Activated T-helper 1 cell treated with anti-CD3 and anti-CD28 coated beads, Interleukin-2, amount 50 U/mL, for 16 hours (primary cell): ENCODE results near the gene NFKBIA.
"Not testable (repeated sequence)": the region's sequence is repeated elsewhere in the genome, so short reads cannot be mapped to it uniquely, and the experiment has no call there.

Source experiments
- DNase-seq, 2 donors: peaks; one replicate each; pipeline ENCODE4 v3.0.0-alpha.2; 2020; ENCODE audit warnings: low read depth in 1 of 2, low spot score in 1 of 2

NFKBIA gene

DNA sequence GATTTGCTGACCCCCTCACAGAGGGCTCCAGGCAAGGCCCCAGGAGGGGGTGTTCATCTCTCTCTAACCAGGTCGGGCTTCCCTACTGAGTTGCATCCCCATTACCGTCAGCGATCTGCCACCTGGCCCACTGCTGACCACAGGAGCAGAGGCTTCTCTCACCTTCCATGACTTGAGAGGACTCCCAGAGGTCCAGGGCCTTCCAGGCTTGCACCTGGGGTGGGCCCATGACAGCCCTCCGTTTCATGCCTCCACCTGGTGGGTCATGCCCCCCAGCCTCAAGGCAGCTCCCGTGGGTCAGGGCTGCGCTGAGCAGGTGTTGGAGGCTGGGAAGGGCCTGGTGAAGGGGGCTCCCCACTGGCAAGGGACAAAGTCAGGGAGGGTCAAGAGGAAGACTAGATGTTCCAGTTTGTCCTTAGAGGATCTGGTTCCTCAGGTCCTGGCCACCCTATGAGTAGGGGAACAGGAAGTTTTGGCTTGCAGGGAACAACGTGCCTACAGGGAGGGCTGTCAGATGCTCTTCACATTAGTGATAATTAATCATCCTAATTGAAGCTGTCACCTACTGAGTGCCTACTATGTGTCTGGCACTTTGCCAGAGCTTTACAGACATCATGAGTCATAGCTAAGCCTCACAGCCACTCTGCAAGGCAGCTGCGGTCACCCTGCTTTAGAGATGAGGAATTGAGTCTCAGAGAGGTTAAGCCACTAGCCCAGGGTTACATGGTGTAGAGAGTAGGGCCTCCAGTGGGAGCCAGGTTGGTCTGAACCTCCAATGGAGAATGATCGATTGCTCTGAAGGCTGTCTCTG lies 13.8 kb downstream of the NFKBIA start:
- DNase-seq: no peak

DNA sequence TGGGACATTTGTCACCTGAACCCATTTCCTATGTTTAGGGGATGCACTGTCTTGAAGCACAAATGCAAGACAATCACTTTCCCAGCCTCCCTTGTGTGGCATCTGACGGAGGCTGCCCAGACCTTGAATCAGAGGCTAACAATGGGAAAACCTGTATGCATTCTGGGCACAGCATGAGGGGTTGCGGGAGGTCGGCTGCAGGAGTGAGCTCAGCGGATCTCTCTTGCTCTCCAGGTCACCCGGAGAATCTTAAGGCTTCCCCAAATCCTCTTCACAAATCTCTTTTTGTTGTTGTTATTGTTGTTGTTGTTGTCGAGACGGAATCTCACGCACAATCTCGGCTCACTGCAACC lies 15.3 kb downstream of the NFKBIA start:
- no peak for DNase-seq

DNA sequence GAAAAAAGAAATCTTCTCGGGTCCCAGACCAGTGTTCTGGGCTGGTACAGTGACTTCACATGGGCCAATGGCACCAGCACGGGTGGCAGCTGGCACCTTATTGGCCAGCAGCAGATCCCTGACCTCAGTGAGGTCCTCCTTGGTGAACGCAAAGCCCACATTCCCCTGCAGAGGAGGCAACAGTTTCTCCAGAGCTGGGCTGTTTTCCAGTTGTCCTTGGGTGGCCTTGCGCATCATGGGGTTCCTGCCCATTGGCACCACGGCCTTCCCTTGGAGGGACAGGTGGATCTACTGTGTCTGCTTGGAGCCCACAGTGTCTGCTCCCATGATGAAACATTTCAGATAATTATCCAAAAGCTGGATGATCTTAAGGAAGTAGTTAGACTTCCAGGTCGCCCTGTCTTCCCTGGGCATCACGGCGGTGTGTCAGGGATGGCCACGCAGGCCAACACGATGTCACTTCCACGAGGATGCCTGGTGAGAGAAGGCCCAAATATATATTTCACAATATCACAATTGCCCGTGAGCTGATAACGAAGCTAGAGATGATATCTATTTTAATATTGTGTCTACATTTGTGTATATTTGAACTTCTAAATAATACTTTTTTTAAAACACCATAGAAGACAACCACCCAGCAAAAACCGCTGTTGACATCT lies 15.8 kb downstream of the NFKBIA start:
- DNase-seq: no peak

- no peak for DNase-seq
Observed at GRCh38 chr14:35387713-35388579, 16.6 kb downstream of the NFKBIA start.

DNA sequence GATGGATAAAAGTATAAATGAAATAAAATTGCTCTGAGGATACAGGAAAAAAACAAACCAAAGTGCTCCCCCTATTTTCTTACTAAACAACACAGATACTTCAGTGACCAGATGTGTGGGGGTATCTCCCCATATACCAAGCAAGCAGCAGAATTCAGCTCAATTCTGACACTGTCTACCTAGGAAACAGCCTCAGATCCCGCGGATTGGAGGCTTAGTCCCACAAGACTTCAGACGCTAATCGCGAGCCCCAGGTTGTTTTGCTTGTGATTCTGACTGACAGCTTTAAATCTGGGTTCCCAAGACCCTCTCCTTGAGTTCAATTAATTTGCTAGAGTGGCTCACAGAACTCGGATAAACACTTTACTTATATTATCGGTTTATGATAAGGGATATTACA lies 17.3 kb downstream of the NFKBIA start:
- DNase-seq: no peak

DNA sequence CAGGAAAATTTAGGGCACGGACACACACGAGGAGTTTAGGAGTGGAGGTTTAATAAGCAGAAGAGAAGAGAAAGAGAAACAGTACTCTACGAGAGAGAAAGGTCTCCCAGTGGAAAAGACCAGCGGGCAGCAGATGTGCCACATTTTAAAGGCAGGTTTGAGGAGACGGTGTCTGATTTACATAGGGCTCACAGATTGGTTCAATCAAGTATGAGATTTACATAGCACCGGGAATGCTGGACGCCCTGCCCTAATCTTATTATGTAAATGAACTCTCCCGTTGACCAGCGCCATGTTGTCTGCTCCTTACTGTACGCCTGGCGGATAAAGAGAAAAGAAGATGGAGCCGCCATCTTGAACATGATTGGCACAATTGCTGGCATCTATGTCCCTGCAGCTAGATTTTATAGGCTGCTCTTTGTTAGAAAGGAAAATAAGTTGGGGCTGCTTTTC lies 17.9 kb downstream of the NFKBIA start:
- DNase-seq: no peak

- DNase-seq: no peak
Observed at GRCh38 chr14:35385042-35385839, 19.3 kb downstream of the NFKBIA start.

- DNase-seq: no peak
Observed at GRCh38 chr14:35384455-35385041, 20.0 kb downstream of the NFKBIA start.

DNA sequence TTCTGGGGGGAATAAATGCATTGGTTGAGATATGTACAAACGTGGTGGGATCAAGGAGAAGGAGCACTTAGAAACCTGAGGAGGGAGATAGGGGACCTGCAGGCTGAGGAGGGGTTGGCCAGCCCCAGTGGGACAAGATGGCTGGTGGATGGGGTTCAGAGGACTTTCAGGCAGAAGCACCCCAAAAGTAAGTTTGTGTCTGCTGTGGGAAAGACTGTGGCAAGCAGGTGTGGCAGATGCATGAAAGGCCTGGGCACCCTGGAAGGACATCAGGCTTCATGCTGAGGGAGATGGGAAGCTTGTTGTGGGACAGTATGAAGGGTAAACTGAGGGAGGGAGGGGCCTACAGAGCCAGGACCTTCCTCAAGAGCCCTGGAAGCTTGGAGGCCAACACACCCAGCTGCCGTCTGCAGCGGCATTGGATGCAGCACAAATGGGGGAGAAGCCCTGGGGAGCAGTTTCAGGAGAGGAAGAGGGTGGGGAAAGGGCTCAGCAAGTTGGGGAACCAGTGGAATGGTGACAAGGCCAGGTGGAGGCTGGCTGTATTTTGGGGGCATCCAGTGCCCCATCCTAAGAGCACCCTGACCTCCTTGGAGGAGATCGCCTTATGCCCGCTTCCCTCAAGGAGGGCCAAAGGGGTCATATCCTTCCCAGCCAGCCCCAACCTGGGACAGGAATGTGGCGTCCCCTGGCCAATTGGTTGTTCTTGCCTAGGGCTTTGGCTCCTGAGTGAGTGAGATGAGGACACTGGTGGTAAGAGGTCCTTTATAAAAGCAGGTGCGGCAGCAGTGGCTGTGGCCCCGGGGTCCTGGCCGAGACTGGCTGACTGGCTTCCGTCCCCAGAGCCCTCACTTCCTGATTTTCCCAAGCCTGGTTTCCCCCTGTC lies 20.7 kb downstream of the NFKBIA start:
- no peak for DNase-seq

- DNase-seq: no peak
Observed at GRCh38 chr14:35380794-35381193, 23.8 kb downstream of the NFKBIA start.

DNA sequence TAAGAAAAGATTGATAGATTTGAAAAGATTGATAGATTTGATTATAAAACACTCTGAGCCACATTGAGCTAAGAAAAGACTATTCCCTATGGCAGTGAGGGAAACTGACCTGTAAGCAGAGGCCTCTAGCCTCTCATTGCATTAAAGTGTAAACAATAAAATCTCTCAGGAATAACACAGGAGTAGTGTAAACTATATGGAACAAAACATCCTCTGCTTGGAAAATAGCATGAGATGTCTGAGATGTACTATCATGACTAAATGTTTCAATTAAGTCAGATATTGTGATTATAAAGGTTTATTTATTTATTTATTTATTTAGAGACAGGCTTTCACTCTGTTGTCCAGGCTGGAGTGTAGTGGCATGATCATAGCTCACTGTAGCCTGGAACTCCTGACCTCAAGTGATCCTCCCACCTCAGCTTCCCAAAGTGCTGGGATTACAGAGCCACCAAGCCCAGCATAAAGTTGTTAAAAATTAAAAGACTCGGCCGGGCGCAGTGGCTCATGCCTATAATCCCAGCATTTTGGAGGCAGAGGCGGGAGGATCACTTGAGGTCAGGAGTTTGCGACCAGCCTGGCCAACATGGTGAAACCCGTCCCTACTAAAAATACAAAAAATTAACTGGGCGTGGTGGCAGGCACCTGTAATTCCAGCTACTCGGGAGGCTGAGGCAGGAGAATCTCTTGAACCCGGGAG lies 25.2 kb downstream of the NFKBIA start:
- DNase-seq: not testable (repeated sequence)

DNA sequence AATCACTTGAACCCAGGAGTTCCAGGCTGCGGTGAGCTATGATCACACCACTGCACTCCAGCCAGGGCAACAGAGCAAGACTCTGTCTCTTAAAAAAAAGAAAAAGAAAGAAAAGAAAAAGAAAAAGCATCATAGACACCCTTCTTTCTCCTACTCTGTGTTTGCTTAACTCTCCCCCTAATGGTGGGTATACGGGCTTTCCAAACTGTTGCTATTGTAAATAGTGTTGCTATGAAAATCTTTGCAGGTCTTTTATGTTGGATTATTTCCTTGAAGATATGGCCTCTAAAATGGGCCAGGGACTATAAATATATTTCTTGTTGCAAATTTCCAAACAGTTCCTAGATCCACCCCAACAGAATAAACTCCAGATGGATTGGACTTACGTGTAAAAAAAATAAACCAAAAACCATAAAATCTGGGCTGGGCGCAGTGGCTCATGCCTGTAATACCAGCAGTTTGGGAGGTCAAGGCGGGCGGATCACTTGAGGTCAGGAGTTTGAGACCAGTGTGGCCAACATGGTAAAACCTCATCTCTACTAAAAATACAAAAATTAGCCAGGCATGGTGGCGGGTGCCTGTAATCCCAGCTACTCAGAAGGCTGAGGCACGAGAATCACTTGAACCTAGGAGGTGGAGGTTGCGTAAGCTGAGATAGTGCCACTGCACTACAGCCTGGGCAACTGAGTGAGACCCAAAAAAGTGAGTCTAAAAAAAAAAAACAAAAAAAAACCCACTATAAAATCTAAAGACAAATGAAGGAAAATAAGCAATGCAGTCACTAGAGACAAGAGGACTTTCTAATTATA lies 25.9 kb downstream of the NFKBIA start:
- DNase-seq: no peak

GRCh38 chr14:35375558-35376025 lies 29.0 kb downstream of the NFKBIA start:
- no peak for DNase-seq

DNA sequence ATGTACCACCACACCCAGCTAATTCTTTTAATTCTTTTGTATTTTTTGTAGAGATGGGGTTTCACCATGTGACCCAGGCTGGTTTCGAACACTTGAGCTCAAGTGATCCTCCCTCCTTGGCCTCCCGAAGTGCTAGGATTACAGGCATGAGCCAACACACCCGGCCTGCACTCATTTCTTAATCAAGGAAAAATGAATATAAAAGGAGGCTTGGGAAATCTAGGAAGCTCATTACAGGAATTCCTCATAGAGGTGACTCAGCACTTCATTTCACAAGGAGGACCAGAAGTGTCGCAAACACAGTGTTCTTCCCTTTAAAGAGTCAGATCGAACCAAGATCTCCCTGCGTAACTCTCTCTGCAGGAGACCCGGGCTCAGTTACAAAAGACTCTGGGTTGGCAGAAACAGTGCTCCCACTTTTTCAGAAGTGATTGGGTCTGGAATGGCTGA lies 30.3 kb downstream of the NFKBIA start:
- no peak for DNase-seq

DNA sequence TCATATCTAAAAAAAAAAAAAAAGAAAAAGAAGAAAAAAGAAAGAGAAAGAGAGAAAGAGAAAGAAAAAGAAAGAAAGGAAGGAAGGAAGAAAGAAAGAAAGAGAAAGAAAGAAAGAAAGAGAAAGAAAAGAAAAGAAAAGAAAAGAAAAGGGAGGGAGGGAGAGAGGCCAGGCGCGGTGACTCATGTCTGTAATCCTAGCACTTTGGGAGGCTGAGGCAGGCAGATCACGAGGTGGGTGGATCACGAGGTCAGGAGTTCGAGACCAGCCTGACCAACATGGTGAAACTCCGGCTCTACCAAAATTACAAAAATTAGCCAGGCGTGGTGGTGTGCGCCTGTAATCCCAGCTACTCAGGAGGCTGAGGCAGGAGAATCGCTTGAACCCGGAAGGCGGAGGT lies 31.3 kb downstream of the NFKBIA start:
- DNase-seq: not testable (repeated sequence)

DNA sequence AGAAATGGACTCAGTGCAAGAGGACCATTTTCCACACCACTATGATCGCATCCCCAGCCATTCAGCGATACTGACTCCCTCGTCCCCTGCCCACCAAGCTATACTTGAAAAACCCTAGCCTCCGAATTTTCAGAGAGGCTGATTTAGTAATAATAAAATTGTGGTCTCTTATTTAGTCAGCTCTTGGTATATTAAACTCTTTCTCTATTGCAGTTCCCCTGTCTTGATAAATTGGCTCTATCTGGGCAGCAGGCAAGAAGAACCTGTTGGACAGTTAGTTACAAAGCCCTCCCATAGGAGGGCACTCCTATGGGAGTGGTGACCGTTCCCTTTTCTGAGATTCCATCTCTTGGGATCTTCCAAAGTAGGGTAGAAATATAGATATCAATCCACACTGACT lies 33.6 kb downstream of the NFKBIA start:
- DNase-seq: no peak

DNA sequence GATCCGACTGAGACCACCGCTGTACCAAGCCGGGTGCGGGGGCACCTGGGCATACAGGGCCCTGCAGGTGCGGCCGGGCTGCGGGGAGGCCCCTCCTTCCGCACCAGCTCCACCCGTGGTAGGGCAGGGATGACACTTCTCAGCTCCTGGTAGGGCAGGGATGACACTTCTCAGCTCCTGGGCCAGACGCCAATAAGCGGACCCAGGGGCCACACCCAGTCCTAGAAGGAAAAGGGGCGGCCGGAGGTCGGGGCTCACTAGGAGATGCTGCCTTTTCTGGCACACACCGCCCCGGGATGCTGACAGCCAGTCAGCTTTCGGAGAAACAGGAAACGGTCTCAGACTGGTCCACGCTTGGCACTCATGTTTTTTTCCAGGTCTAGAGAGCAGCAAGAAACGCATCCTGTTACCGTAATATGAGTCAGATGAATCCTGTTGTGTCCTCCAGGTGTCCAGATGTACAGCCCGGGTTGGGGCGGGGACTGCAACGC lies 34.8 kb downstream of the NFKBIA start:
- DNase-seq: no peak
